IMR-90 (cell line): ENCODE measurements around the gene OSBP2.
"Not testable (repeated sequence)": the region's sequence is repeated elsewhere in the genome, so short reads cannot be mapped to it uniquely, and the experiment has no call there.

ENCODE experiments used
- RFX5 ChIP-seq: IDR thresholded peaks from 2 replicates; pipeline ENCODE4 v1.8.0; 2012; ENCODE audit warnings: low read depth, mild to moderate bottlenecking, low read length, moderate library complexity
- TF ChIP-seq, protein P1 (sequence below): conservative IDR thresholded peaks from 2 replicates; pipeline ENCODE4 v1.5.1; 2012; ENCODE audit warnings: mild to moderate bottlenecking, low read depth, low read length, improper control_type of control experiment

- TF ChIP-seq, protein P1, sequence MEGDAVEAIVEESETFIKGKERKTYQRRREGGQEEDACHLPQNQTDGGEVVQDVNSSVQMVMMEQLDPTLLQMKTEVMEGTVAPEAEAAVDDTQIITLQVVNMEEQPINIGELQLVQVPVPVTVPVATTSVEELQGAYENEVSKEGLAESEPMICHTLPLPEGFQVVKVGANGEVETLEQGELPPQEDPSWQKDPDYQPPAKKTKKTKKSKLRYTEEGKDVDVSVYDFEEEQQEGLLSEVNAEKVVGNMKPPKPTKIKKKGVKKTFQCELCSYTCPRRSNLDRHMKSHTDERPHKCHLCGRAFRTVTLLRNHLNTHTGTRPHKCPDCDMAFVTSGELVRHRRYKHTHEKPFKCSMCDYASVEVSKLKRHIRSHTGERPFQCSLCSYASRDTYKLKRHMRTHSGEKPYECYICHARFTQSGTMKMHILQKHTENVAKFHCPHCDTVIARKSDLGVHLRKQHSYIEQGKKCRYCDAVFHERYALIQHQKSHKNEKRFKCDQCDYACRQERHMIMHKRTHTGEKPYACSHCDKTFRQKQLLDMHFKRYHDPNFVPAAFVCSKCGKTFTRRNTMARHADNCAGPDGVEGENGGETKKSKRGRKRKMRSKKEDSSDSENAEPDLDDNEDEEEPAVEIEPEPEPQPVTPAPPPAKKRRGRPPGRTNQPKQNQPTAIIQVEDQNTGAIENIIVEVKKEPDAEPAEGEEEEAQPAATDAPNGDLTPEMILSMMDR: not testable (repeated sequence)
- not testable (repeated sequence) for TF ChIP-seq RFX5
Observed at GRCh38 chr22:30676565-30676964, 18.1 kb upstream of the OSBP2 start.
